ENCODE data around the gene KRTAP10-11.
"Not testable (repeated sequence)": the region's sequence is repeated elsewhere in the genome, so short reads cannot be mapped to it uniquely, and the experiment has no call there.

Gene KRTAP10-11

GRCh38 chr21:44602463-44602850 lies 43.8 kb upstream of the KRTAP10-11 start:
- H3K4me1 ChIP-seq (ENCODE audit: control insufficient read depth in 1 of 2, insufficient read depth in 1 of 2, low read depth in 1 of 2, low read length in 1 of 2), result no peaks in the 10 kb centered on the region
- no peak overlapping the region for H3K27ac ChIP-seq
- TF ChIP-seq CTCF (IDR thresholded peaks at IDR 0.05), result no peak
- H3K4me3 ChIP-seq (ENCODE audit: low read depth in 1 of 2, low read length in 1 of 2), result no peak overlapping the region
- H3K36me3 ChIP-seq, result no peaks in the 10 kb centered on the region
- H3K9me3 ChIP-seq, result no peaks in the 10 kb centered on the region
- peaks cover 22% of the 10 kb centered on the region for H3K27me3 ChIP-seq

DNA sequence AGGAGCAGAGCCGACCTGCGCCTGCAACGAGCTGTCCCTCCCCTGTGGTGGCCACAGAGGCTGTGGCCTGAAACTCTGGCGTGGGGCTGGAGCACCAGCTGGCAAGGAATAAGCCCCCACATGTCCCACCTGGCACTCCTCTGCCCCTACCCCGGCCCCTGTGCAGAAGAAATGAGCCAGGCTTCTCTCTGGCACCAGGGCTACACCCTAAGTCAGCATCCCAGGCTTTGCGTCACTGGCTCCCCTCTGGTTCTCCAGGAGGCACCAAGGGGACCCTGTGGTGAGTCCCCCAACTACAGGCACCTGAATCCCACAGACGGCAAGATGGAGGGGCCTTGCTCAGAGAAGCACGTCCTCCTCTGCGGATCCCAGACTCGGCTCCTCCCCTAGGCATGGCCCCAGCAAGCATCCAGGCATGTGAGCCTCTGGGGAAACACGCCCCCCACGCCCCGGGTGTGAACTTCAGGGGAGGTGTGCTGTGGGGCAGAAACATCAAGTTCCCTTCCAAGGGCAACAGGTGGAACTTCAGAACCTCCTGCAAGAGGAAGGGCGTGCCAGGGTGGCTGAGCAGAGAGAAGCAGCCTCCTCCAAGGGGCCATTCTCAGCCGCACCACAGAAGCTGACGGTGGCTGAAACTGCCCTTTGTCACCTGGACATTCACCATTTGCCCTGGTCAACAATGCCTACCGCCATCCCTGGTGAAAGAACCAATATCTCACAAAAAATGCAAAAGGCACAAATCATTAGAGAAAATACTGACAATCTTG lies 42.9 kb upstream of the KRTAP10-11 start:
- H3K27ac ChIP-seq, result no peak overlapping the region
- H3K9me3 ChIP-seq, result no peaks in the 10 kb centered on the region
- H3K27me3 ChIP-seq, result peaks cover 20% of the 10 kb centered on the region
- no peaks in the 10 kb centered on the region for H3K4me1 ChIP-seq (ENCODE audit: control insufficient read depth in 1 of 2, insufficient read depth in 1 of 2, low read depth in 1 of 2, low read length in 1 of 2)
- no peaks in the 10 kb centered on the region for H3K36me3 ChIP-seq
- H3K4me3 ChIP-seq (ENCODE audit: low read depth in 1 of 2, low read length in 1 of 2), result no peak overlapping the region
- TF ChIP-seq CTCF (IDR thresholded peaks at IDR 0.05), result no peak

DNA sequence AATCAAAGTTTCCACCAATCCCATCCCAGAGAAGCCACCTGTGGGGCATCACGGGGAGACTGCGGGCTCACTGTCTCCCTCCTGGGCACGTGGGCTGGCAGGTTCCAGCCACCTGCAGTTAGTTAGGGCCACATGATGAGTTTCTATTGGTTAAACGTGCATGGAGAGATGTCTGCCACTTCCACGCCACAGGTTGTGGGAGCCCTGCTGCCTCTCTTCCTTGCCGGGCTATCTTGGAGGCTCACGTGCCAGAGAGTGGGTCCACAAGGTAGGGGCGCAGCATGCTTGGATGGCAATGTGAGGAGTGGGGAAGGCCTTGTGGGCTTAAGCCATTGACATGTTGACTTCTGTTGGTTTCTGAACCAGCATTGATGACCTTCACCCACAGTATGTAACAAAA lies 42.3 kb upstream of the KRTAP10-11 start:
- no peaks in the 10 kb centered on the region for H3K36me3 ChIP-seq

GRCh38 chr21:44606495-44606894 lies 39.7 kb upstream of the KRTAP10-11 start:
- Histone ChIP-seq H3K36me3 (no peaks in the 10 kb centered on the region), H3K27me3 (peaks cover 15% of the 10 kb centered on the region), H3K4me1 (ENCODE audit: control insufficient read depth in 1 of 2, insufficient read depth in 1 of 2, low read depth in 1 of 2, low read length in 1 of 2) (no peaks in the 10 kb centered on the region), H3K4me3 (ENCODE audit: low read depth in 1 of 2, low read length in 1 of 2) (no peak overlapping the region), H3K9me3 (no peaks in the 10 kb centered on the region), H3K27ac (no peak overlapping the region)
- TF ChIP-seq CTCF (IDR thresholded peaks at IDR 0.05), result no peak

More for the DNA sequence above, 42.3 kb upstream of the KRTAP10-11 start:
- Histone ChIP-seq H3K4me1 (ENCODE audit: control insufficient read depth in 1 of 2, insufficient read depth in 1 of 2, low read depth in 1 of 2, low read length in 1 of 2) (no peaks in the 10 kb centered on the region), H3K27me3 (peaks cover 15% of the 10 kb centered on the region), H3K9me3 (no peaks in the 10 kb centered on the region), H3K27ac (no peak overlapping the region), H3K4me3 (ENCODE audit: low read depth in 1 of 2, low read length in 1 of 2) (no peak overlapping the region)
- no peak for TF ChIP-seq CTCF (IDR thresholded peaks at IDR 0.05)

GRCh38 chr21:44609193-44609592 lies 37.0 kb upstream of the KRTAP10-11 start:
- no peak for TF ChIP-seq CTCF (IDR thresholded peaks at IDR 0.05)
- H3K4me1 ChIP-seq (ENCODE audit: control insufficient read depth in 1 of 2, insufficient read depth in 1 of 2, low read depth in 1 of 2, low read length in 1 of 2), result no peaks in the 10 kb centered on the region
- H3K4me3 ChIP-seq (ENCODE audit: low read depth in 1 of 2, low read length in 1 of 2), result no peak overlapping the region
- H3K27ac ChIP-seq, result no peak overlapping the region
- no peaks in the 10 kb centered on the region for H3K36me3 ChIP-seq
- peaks cover 6% of the 10 kb centered on the region for H3K27me3 ChIP-seq
- no peaks in the 10 kb centered on the region for H3K9me3 ChIP-seq

DNA sequence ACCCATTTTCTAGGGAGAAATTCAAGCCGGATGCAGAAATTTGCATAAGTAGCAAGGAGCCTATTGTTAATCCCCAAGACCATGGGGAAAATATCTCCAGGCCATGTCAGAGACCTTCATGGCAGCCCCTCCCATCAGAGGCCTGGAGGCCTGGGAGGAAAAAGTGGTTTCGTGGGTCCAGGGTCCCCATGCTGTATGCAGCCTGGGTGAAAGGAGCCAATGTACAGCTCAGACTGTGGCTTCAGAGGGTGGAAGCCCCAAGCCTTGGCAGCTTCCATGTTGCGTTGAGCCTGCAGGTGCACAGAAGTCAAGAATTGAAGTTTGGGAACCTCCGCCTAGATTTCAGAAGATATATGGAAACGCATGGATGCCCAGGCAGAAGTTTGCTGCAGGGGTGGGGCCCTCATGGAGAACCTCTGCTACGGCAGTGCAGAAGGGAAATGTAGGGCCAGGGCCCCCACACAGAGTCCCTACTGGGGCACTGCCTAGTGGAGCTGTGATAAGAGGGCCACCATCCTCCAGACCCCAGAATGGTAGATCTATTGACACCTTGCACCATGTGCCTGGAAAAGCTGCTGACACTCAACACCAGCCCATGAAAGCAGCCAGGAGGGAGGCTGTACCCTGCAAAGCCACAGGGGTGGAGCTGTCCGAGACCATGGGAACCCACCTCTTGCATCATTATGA lies 35.9 kb upstream of the KRTAP10-11 start:
- not testable (repeated sequence) for H3K36me3 ChIP-seq; H3K27me3 ChIP-seq; H3K9me3 ChIP-seq; H3K27ac ChIP-seq; H3K4me1 ChIP-seq (ENCODE audit: control insufficient read depth in 1 of 2, insufficient read depth in 1 of 2, low read depth in 1 of 2, low read length in 1 of 2); H3K4me3 ChIP-seq (ENCODE audit: low read depth in 1 of 2, low read length in 1 of 2)
